Astrocyte (in vitro differentiated cells and primary cell): ENCODE data around the gene CTTN. TPM values are rescaled to one million over a fixed set of nuclear protein-coding genes. Genes with fewer than 3 reads are reported as not detected.

Experiments
- DNase-seq: peaks from one replicate; pipeline ENCODE4 v3.0.0-alpha.2; 2010; ENCODE audit warnings: low read depth
- FAIRE-seq: peaks from 2 replicates; lab custom pipeline; 2011; peaks lifted over from hg19 to GRCh38; lab: Jason Lieb, UNC
- H2AFZ ChIP-seq: 2 replicates; pipeline ENCODE4 v1.6.0; 2012; ENCODE audit warnings: low read depth, low read length, inconsistent platforms
- H3K27ac ChIP-seq: 2 replicates; pipeline ENCODE4 v1.5.1; 2011; ENCODE audit warnings: low read depth, low read length, inconsistent platforms
- H3K27me3 ChIP-seq: 2 replicates; pipeline ENCODE4 v1.6.0; 2011; ENCODE audit warnings: low read length, inconsistent platforms; ENCODE audit not compliant: insufficient read depth
- H3K36me3 ChIP-seq: 2 replicates; pipeline ENCODE4 v1.5.1; 2011; ENCODE audit warnings: low read length, inconsistent platforms; ENCODE audit not compliant: insufficient read depth
- H3K4me1 ChIP-seq: 2 replicates; pipeline ENCODE4 v1.5.1; 2011; ENCODE audit warnings: low read length, inconsistent platforms; ENCODE audit not compliant: insufficient read depth
- H3K4me2 ChIP-seq: 2 replicates; pipeline ENCODE4 v1.6.0; 2012; ENCODE audit warnings: low read length, inconsistent platforms
- H3K4me3 ChIP-seq: 2 replicates; pipeline ENCODE4 v1.5.1; 2011; ENCODE audit warnings: low read depth, mild to moderate bottlenecking, low read length, inconsistent platforms; ENCODE audit not compliant: insufficient read depth
- H3K79me2 ChIP-seq: 2 replicates; pipeline ENCODE4 v1.6.0; 2012; ENCODE audit warnings: mild to moderate bottlenecking, low read length, inconsistent platforms; ENCODE audit not compliant: insufficient read depth
- H3K9ac ChIP-seq: 2 replicates; pipeline ENCODE4 v1.6.0; 2012; ENCODE audit warnings: mild to moderate bottlenecking, low read length, inconsistent platforms
- H3K9me3 ChIP-seq: 2 replicates; pipeline ENCODE4 v1.5.1; 2012; ENCODE audit warnings: low read depth, mild to moderate bottlenecking, low read length, inconsistent platforms; ENCODE audit not compliant: insufficient read depth
- H4K20me1 ChIP-seq: 2 replicates; pipeline ENCODE4 v1.6.0; 2012; ENCODE audit warnings: low read length, inconsistent platforms; ENCODE audit not compliant: insufficient read depth
- H3K27ac Mint-ChIP-seq: one replicate; pipeline ENCODE4 v1.8.0; 2021; ENCODE audit warnings: mild to moderate bottlenecking, mixed read lengths; ENCODE audit not compliant: unreplicated experiment
- H3K27me3 Mint-ChIP-seq: one replicate; pipeline ENCODE4 v1.8.0; 2021; ENCODE audit warnings: low read depth, mixed read lengths; ENCODE audit not compliant: unreplicated experiment
- H3K36me3 Mint-ChIP-seq: one replicate; pipeline ENCODE4 v1.8.0; 2021; ENCODE audit warnings: low read depth, mixed read lengths; ENCODE audit not compliant: unreplicated experiment
- H3K4me1 Mint-ChIP-seq: one replicate; pipeline ENCODE4 v1.8.0; 2021; ENCODE audit warnings: low read depth, mixed read lengths; ENCODE audit not compliant: unreplicated experiment
- H3K4me3 Mint-ChIP-seq: one replicate; pipeline ENCODE4 v1.8.0; 2021; ENCODE audit warnings: mild to moderate bottlenecking, moderate library complexity, mixed read lengths; ENCODE audit not compliant: unreplicated experiment
- H3K9me3 Mint-ChIP-seq: one replicate; pipeline ENCODE4 v1.8.0; 2021; ENCODE audit warnings: mild to moderate bottlenecking, mixed read lengths; ENCODE audit not compliant: unreplicated experiment
- CTCF ChIP-seq: IDR thresholded peaks from 2 replicates; pipeline ENCODE4 v1.5.1; 2011; ENCODE audit warnings: low read depth, mild to moderate bottlenecking, inconsistent platforms, low read length, moderate library complexity; ENCODE audit not compliant: insufficient read depth
- EZH2 ChIP-seq: IDR thresholded peaks from 2 replicates; pipeline ENCODE4 v1.6.1; 2012; ENCODE audit warnings: mild to moderate bottlenecking, low read length, inconsistent platforms; ENCODE audit not compliant: insufficient read depth
- total RNA-seq: library from RNA; stranded (reverse); gene quantifications from 2 replicates; pipeline ENCODE4 v1.2.1, GENCODE V29; 2021

Gene CTTN
- total RNA-seq, 1 donor from 2014 or later: 344 TPM

GRCh38 chr11:70368961-70369360, 29.4 kb upstream of the CTTN start:
- Histone ChIP-seq H4K20me1 (peaks cover 26% of the 10 kb centered on the region), H3K9me3 (no peaks in the 10 kb centered on the region), H3K9ac (no peak overlapping the region), H3K4me1 (no peaks in the 10 kb centered on the region), H3K27me3 (no peaks in the 10 kb centered on the region), H2AFZ (no peak overlapping the region), H3K4me3 (no peak overlapping the region), H3K79me2 (peaks cover 10% of the 10 kb centered on the region), H3K27ac (no peak overlapping the region), H3K36me3 (peaks cover 20% of the 10 kb centered on the region), H3K4me2 (no peak overlapping the region)
- no peak overlapping the region for H3K4me3 Mint-ChIP-seq
- H3K27me3 Mint-ChIP-seq: no peaks in the 10 kb centered on the region
- no peak overlapping the region for H3K27ac Mint-ChIP-seq
- H3K4me1 Mint-ChIP-seq: peaks cover 2% of the 10 kb centered on the region
- DNase-seq: no peak
- peaks cover 23% of the 10 kb centered on the region for H3K36me3 Mint-ChIP-seq
- FAIRE-seq: no peak
- no peak for TF ChIP-seq EZH2
- no peak for TF ChIP-seq CTCF
- H3K9me3 Mint-ChIP-seq: no peaks in the 10 kb centered on the region

- Histone ChIP-seq H3K9me3 (no peaks in the 10 kb centered on the region), H3K4me2 (no peak overlapping the region), H3K4me1 (no peaks in the 10 kb centered on the region), H3K79me2 (peaks cover 10% of the 10 kb centered on the region), H3K27me3 (no peaks in the 10 kb centered on the region), H2AFZ (no peak overlapping the region), H4K20me1 (peaks cover 19% of the 10 kb centered on the region), H3K27ac (no peak overlapping the region), H3K4me3 (no peak overlapping the region), H3K36me3 (peaks cover 18% of the 10 kb centered on the region), H3K9ac (no peak overlapping the region)
- DNase-seq: no peak
- Mint-ChIP-seq H3K4me3 (no peak overlapping the region), H3K36me3 (peaks cover 11% of the 10 kb centered on the region), H3K9me3 (no peaks in the 10 kb centered on the region), H3K4me1 (peaks cover 2% of the 10 kb centered on the region), H3K27me3 (no peaks in the 10 kb centered on the region), H3K27ac (no peak overlapping the region)
- peak; percentile 98 for FAIRE-seq
- TF ChIP-seq EZH2 (no peak), CTCF (no peak)
Measured at GRCh38 chr11:70371241-70371640, 27.1 kb upstream of the CTTN start.

- Mint-ChIP-seq H3K4me1 (peaks cover 2% of the 10 kb centered on the region), H3K9me3 (no peaks in the 10 kb centered on the region), H3K27ac (no peak overlapping the region), H3K27me3 (no peaks in the 10 kb centered on the region), H3K4me3 (no peak overlapping the region), H3K36me3 (peaks cover 10% of the 10 kb centered on the region)
- Histone ChIP-seq H3K4me2 (no peak overlapping the region), H3K4me1 (no peaks in the 10 kb centered on the region), H3K9ac (no peak overlapping the region), H2AFZ (no peak overlapping the region), H3K4me3 (no peak overlapping the region), H3K27me3 (no peaks in the 10 kb centered on the region), H3K36me3 (peaks cover 24% of the 10 kb centered on the region), H3K9me3 (no peaks in the 10 kb centered on the region), H3K79me2 (peaks cover 10% of the 10 kb centered on the region), H3K27ac (no peak overlapping the region), H4K20me1 (peaks cover 19% of the 10 kb centered on the region)
- TF ChIP-seq CTCF (no peak), EZH2 (no peak)
- FAIRE-seq (no peak), DNase-seq (no peak)
Measured at GRCh38 chr11:70372076-70372475, 26.3 kb upstream of the CTTN start.
